RKO (cell line): ENCODE results near the gene FN1.

Source experiments
- DNase-seq: peaks from one replicate; pipeline ENCODE4 v3.0.0-alpha.2; 2016; ENCODE audit warnings: low spot score

The FN1 gene

DNA sequence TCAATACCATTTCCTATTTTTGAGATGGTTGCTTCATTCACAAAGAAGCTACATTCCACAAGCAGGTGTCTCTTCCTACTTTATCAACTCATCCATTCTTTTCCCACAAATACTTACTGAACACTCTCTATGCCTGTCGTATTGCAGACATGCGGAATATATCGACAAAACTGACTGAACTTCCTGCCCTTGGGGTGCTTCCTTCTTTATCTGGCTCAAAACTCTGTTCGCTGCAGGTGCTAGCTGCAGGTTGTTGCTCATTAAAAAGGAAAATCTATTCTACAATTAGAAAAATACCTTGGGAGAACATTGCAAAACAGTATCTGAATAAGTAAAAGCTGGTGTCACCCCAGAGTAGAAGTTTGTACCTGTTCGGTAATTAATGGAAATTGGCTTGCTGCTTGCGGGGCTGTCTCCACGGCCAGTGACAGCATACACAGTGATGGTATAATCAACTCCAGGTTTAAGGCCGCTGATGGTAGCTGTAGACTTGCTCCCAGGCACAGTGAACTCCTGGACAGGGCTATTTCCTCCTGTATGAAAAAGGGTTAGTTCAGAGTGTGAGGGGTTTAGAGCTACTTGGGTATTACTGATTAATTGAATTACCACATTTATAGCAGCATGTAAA lies 52.1 kb downstream of the FN1 start:
- DNase-seq: no peak

DNA sequence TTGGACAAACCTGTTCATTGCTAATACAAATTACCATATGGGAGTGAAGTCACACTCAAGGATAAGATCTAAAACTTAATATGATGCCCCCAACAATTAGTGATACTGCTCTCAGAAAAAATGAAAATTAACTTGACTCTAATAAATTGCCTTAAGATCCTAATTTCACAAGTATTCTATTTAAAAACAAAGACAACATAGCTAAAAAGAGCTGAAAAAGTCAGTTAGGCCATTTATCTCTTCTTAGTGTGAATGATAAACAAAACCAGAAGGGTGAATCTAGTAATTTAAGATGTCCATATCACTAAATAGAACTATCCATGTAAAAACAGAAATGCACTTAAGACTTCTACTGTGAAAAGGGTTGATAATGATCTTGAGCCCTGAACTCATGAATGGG lies 53.4 kb downstream of the FN1 start:
- no peak for DNase-seq

DNA sequence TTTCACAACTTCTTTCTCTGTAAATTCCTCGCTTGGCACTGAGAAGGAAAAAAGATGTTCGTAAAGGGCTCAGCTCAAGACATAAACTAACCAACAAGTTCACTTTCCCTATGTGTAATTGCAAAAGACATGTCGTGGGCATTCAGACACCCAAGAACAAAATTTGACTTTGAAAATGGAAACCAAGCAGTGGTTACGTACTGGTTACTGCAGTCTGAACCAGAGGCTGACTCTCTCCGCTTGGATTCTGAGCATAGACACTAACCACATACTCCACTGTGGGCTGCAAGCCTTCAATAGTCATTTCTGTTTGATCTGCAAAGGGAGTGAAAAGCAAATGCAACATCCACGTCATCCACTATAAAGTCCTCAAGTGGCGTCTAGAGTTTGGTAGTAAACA lies 53.9 kb downstream of the FN1 start:
- no peak for DNase-seq

DNA sequence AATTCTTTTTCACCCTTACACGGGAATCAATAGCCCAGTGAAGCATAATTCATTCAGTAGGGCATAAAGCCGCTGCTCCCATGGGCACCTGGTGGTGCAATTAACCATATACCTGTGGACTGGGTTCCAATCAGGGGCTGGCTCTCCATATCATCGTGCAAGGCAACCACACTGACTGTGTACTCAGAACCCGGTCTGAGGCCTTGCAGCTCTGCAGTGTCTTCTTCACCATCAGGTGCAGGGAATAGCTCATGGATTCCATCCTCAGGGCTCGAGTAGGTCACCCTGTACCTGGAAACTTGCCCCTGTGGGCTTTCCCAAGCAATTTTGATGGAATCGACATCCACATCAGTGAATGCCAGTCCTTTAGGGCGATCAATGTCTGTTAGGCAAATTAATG lies 55.2 kb downstream of the FN1 start:
- DNase-seq: no peak

DNA sequence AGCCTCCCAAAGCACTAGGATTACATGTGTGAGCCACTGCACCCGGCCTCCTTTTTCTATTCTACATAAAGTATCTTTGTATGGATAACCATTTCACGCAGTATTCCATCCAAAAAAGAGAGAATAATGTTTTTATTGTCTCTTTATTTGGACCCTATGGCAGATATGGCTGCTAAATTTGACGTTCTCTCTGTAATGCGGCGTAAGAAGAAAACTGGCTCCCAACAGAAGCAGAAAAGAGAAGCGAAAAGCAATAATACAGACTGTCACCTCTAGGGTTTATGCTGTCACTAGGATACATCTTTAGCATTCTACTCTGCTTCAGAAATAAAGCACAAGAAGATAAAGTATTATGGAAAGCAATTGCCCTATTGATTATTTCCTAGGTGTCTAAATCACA lies 55.9 kb downstream of the FN1 start:
- no peak for DNase-seq

DNA sequence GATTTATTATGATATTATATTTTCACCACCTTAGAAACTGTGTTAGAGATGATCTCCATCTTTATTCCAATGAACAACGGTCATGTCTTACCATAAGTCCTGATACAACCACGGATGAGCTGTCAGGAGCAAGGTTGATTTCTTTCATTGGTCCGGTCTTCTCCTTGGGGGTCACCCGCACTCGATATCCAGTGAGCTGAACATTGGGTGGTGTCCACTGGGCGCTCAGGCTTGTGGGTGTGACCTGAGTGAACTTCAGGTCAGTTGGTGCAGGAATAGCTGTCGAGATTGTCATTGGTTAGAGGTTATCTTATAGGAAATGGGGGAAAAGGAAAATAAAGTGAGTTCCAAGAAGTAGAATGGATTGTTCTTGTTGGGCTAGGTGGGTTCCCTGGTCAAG lies 56.8 kb downstream of the FN1 start:
- no peak for DNase-seq

DNA sequence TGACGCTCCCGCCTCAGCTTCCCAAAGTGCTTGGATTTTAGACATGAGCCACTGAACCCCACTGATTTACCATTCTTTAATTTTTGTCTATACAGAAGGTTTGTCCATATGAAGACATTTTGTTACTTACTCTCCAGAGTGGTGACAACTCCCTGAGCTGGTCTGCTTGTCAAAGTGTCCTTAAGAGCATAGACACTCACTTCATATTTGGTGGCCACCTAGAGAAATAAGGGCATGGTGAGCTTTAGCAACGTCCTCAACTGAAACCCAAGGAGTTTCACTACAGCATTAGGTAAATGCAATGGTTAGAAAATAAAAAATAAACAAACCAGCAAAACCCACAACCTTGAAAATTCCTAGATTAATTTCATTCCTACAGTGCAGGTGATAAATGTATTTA lies 57.8 kb downstream of the FN1 start:
- no peak for DNase-seq

DNA sequence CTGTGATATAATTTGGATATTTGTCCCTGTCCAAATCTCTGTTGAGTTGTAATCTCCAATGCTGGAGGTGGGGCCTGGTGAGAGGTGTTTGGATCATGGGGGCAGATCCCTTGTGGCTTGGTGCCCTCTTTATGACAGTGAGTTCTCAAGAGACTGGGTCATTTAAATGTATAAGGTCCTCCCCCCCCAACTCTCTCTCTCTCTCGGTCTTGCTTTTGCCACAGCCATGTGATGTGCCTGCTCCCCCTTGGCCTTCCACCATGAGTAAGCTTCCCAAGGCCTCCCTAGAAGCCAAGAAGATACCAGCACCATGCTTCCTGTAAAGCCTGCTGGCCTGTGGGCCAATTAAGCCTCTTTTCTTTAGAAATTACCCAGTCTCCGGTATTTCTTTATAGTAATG lies 58.6 kb downstream of the FN1 start:
- DNase-seq: no peak

DNA sequence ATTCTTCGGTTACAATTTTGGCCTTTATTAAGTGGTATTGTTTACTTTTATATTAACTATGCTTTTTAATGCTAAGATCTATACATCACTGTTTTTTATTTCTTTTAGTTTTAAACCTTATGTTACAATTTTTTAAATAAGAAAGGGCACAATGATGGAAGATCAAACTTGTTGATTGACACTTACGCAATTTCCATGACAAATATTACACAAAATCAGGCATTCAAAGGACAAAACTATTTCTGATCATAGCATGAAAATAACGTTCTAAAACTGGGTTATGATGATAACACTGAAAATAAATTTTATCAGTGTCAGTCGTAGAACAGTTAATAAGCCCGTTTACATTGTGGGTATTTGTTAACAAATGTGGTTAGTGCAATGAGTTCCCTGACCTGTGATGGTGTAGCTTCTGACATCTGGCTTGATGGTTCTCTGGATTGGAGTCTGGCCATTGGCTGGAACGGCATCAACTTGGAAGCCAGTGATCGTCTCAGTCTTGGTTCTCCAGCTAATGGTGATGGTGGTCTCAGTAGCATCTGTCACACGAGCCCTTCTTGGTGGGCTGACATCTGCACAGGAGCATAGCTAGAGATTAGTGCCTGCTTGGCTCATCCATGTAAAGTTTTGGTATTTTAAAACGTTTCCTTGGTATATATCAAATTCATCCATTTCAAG lies 59.6 kb downstream of the FN1 start:
- no peak for DNase-seq

DNA sequence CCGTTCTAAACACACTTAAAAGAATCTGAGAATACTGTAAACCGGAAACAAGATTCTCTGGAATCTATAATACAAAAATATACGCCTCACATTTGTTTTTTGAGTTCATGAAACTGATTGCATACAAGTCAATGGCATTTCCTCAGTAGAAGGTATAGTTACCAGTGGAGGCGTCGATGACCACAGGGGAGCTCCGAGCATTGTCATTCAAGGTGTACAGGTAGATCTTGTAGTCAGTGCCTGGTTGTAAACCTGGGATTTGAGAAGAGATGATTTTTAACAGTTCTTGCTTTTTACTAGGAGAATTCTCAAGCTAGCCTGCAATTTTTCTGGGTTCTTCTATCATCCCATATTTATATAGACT lies 60.4 kb downstream of the FN1 start:
- DNase-seq: no peak

DNA sequence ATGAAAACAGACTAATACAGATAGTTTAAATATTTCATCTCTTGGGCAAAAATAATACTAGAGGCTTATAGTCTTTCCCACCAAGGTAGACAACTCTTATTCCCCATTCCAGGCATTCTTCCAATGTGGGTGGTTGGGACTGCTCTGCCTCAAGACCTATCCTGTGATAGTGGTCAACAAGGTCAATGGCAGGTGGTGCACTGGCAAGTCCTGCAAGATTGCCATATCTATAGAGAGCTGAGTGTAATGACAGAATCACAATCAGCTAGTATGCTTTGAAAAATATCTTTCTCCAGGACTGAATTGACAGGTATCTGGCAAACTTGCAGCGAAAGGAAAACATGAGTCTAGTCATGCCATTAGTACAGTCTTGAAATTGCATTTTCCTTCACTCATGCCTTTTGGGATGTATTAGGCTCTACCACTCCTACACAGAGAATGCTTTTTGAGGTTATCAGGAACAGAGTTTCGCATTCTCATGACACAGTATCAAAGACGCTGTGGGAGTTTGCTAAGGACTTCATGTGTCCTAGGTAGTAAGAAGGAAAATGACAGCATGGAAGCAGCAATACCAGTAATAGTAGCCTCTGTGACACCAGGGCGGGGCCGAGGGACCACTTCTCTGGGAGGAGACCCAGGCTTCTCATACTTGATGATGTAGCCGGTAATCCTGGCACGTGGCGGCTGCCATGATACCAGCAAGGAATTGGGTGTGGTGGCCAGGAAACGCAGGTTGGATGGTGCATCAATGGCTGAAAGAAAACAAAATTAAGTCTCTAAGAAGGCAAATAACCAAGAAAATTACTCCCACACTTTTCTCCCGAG lies 61.0 kb downstream of the FN1 start:
- DNase-seq: no peak

DNA sequence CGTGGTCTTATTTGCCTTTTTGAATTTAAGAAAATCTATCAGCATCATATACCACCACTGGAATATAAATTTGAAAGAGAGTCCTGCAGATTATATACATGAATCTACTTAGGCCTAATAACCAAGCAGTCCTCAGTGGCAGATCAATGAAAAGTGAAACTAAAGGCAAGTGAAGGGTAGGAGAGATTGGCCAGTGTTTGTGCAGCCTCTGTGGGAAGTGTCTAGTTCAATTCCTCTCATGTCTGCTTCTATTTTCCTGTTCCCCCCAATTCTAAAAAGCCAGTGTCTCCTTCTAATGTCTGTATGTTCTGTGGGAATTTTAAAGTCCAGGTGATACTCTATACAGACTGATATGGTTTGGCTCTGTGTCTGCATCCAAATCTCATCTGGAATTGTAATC lies 61.9 kb downstream of the FN1 start:
- no peak for DNase-seq

DNA sequence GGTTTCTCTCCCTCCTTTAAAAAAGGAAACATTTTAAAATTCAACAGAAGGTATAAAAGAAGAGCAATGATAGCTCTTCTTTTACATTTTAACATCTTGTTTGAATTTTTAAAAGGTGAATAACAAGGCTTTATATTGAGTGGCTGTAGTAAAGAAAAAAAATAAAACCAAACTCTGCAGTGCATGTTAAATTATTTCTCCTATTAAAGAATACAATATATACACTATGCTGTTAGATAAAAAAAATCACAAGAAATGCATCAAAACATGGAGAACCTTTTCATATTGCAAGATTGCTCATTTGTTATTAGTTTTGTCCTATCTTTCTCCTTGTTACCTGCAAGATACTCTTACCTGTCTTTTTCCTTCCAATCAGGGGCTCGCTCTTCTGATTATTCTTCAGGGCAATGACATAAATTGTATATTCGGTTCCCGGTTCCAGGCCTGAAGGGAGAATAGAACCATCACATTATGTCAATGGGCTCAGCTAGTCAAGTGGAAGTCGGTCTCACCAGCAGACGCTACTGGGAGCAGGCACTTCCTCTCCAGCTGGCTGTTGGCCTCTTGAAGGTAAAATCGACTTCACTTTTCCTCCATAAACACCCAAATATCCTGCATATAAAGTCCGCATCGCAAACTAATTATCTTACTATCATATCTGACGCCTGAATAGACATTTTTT lies 62.8 kb downstream of the FN1 start:
- no peak for DNase-seq

DNA sequence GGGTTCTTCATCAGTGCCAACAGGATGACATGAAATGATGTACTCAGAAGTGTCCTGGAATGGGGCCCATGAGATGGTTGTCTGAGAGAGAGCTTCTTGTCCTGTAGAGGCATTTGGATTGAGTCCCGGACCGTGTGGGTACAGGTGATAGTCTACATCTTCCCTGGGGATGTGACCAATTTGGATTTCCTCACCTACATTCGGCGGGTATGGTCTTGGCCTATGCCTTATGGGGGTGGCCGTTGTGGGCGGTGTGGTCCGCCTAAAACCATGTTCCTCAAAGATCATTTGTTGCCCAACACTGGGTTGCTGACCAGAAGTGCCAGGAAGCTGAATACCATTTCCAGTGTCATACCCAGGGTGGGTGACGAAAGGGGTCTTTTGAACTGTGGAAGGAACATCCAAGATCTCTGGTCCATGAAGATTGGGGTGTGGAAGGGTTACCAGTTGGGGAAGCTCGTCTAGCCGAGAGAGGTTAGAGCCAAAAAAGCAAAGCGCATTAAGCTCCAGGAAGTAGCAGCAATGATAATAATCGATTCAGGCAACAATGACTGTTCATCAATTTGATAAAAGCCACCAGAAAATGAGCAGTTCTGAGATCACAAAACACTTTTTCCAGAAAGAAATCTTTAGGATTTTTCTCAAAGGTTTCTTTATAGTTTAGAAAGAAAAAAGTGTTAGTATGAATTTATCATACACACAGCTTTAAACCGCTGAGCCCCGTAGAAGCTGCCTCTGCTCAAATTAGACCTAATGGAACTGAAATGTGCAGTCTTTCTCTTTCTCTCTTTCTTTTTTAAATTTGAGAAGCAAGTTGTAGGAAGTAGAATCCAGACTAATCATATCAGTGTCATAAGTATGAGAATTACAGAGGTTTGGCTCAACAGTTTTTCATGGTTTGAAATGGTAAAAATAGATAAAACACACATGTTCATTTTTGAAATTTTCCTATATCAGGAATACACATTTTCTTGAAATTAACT lies 63.7 kb downstream of the FN1 start:
- no peak for DNase-seq

DNA sequence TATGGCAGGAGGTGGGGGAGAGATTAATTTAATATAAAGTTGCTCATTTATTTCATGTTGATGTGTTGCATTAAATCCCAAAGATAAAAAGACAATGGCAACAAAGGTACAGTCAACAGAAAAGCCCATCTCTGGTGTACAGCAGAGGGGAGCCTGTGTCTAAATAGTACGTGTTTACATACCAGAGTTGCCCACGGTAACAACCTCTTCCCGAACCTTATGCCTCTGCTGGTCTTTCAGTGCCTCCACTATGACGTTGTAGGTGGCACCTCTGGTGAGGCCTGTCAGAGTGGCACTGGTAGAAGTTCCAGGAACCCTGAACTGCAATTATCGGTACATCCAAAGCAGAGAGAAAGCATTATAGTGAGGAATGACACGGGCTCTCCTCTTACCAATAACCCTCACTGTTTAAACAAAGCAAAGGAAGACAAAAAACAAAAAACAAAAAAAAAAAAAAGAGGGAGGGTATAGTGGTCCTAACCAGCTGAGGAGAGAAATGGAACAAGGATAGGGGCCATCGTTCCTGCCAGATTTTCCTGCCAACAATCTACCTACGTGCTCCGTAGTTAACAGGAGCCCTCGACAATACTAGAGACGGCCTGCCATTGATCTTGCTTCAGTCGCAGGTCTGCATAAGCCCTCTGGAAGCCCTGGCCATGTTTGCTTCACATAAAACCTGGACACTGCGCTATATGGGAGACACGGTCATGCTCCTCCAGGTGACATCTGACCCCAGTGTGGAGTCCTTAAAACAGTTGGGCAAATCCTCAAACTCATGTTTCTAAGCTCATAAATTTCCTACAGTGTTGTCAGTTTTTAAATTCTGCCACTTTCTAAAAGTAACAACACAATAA lies 65.5 kb downstream of the FN1 start:
- no peak for DNase-seq

DNA sequence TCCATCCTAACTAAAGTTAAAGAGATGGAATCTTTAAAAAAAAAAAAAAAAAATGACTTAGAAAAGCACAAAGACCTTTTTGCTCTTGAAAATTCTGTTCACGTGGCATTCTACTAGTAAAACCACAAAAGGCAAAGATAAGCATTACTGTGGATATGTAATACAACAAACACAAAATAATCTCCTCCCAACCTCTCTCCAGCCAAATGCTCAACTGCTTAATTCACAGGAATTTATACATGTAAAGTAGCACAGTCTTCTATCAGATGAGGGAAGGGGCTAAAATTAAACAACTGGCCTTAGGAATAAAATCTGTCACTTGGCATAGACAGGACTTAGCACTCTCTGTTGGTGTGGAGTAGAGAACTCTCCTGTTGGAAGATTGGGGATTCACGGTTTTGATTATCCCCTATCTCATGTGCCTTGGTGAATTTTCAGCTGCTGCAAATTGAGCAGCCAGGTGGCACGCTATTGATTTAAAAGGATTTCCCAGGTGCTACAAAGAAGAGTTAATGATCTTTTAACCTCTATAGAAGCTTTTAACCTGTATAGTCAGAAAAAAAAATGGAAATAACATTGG lies 66.6 kb downstream of the FN1 start:
- no peak for DNase-seq

DNA sequence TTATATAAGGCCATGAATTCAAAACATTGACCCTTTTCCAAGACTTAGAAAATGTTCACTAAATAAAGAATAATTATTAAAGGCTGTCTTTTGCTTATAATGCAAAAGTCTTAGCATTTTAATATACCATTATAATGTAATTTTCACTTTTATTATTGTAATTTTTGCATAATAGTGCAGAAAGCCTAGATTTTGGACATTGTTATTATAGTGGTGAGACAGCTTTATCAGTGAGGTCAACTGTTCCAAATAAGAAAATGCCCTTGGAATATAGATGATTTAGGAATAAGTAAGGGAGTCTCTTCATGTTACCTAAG lies 67.4 kb downstream of the FN1 start:
- DNase-seq: no peak

DNA sequence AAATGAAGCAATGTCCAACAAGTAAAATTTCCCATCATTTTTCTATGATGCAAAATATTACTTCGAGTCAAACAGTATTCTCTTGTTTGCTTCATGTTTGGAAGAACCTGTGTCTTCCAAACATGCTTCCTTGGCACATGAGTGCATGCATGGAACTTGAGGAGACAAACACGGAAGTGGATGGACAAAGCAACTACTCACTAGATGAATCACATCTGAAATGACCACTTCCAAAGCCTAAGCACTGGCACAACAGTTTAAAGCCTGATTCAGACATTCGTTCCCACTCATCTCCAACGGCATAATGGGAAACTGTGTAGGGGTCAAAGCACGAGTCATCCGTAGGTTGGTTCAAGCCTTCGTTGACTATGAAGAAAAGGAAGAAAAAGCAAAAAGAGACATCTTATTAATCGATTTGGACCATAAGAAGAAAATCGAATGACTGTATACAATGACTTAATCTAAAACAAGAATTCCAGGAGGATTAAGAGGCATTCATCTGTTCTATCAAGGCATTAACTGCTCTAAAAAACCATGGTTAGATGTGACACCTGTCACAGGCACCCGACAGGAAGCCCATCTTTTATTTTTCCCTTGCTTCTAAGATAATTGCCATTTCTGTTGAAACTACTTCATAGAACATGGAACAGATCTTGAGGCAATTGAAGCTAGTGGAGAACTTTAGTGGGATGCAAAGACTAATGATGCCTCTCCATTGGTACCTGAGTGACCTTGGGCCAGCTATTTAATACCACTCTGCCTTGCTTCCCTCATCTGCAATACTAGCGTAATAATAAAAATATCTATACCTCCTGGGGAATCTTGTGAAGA lies 68.0 kb downstream of the FN1 start:
- DNase-seq: peak; percentile 71

DNA sequence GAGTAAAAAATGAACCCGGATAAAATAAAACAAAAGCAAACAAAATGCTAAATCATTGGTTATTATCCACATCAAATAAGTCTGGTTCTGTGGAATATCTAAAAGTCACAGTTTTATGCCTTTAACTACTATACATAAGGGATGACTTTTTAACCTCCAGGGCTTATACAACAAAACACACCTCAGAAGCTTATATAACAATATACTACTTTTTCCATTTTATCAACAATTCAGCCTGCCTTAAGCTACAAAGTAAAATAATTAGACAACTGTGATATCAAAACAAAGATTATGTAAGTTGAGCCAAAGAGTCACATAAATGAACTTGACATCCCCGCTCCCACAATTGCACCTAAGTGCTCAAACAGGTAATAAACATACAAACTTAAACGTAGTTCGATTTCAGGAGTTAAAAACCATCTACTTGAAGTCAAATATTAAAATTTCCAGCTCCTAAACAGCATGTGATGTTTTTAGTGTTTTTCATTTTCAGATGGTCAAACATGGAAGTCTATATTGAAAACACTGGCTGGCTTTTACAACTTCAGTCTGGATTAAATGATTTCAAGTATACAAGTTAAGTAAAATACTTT lies 69.3 kb downstream of the FN1 start:
- no peak for DNase-seq
